GM12878 (cell line): Measurements from ENCODE around the gene FAM162A. TPM values are rescaled to one million over a fixed set of nuclear protein-coding genes. Genes with fewer than 3 reads are reported as not detected.

ENCODE experiments used
- ATAC-seq: fragments of 200-7000 bp; cut with Tn5 transposase; 3 replicates; pipeline ENCODE4 v1.9.1; 2020; ENCODE audit warnings: mild to moderate bottlenecking, moderate library complexity
- BruUV-seq: library from RNA; stranded (reverse); fragments of 400-500 nt; replicated peaks from 2 replicates; lab custom pipeline; 2021; lab: Mats Ljungman, UMichigan
- CTCF ChIA-PET: fragments of 300-600 bp; sonication (Branson Sonifier 250); formaldehyde crosslinking; extraction: SDS; loops from one replicate; lab custom pipeline; 2021; ENCODE audit warnings: inconsistent platforms; lab: Yijun Ruan, JAX
- POLR2A ChIA-PET: fragments of 350-600 bp; formaldehyde crosslinking; extraction: SDS; loops from one replicate; lab custom pipeline; 2021; ENCODE audit warnings: inconsistent platforms; lab: Charles Lee
- RAD21 ChIA-PET: fragments of 300-600 bp; sonication (Branson Sonifier 250); formaldehyde crosslinking; loops from one replicate; lab custom pipeline; 2023; ENCODE audit warnings: antibody characterized with exemption; ENCODE audit not compliant: unreplicated experiment; lab: Charles Lee
- SMC1A ChIA-PET: fragments of 300-600 bp; sonication (Branson Sonifier 250); formaldehyde crosslinking; loops from one replicate; lab custom pipeline; 2023; ENCODE audit not compliant: unreplicated experiment, uncharacterized antibody; lab: Charles Lee
- DNase-seq: peaks from one replicate; pipeline ENCODE4 v3.0.0-alpha.2; 2011; ENCODE audit warnings: low read depth, low spot score
- FAIRE-seq: peaks from 3 replicates; lab custom pipeline; 2011; peaks lifted over from hg19 to GRCh38; lab: Jason Lieb, UNC
- H2AFZ ChIP-seq: 2 replicates; pipeline ENCODE4 v1.6.0; 2011; ENCODE audit warnings: low read depth, low read length, control low read depth; ENCODE audit not compliant: control insufficient read depth
- H3K27ac ChIP-seq: 2 replicates; pipeline ENCODE4 v1.5.1; 2011; ENCODE audit warnings: control low read depth; ENCODE audit not compliant: control insufficient read depth, insufficient read depth
- H3K27me3 ChIP-seq, 2 experiments: replicated peaks in 1 of 2; 2 replicates each; pipeline versions ENCODE4 v1.6.0 to v1.6.1; 2011; ENCODE audit warnings: low read length in 1 of 2; ENCODE audit not compliant: control insufficient read depth in 2 of 2, insufficient read depth in 2 of 2
- H3K36me3 ChIP-seq, 2 experiments: 2 replicates each; pipeline ENCODE4 v1.5.1; 2011; ENCODE audit warnings: low read length in 1 of 2; ENCODE audit not compliant: control insufficient read depth in 2 of 2, insufficient read depth in 2 of 2
- H3K4me1 ChIP-seq: 2 replicates; pipeline ENCODE4 v1.6.1; 2011; ENCODE audit warnings: mild to moderate bottlenecking, low read length, moderate library complexity, mixed read lengths; ENCODE audit not compliant: control insufficient read depth, insufficient read depth
- H3K4me2 ChIP-seq: 2 replicates; pipeline ENCODE4 v1.6.0; 2011; ENCODE audit warnings: control low read depth; ENCODE audit not compliant: control insufficient read depth, insufficient read depth
- H3K4me3 ChIP-seq: fragments of 200-600 bp; sonication (generic); 2 replicates; pipeline ENCODE4 v1.5.1; 2016
- H3K79me2 ChIP-seq: 2 replicates; pipeline ENCODE4 v1.6.0; 2011; ENCODE audit warnings: low read length; ENCODE audit not compliant: control insufficient read depth, insufficient read depth
- H3K9ac ChIP-seq: 2 replicates; pipeline ENCODE4 v1.8.0; 2011; ENCODE audit warnings: low read length, control low read depth, mixed read lengths; ENCODE audit not compliant: control insufficient read depth, insufficient read depth
- H3K9me3 ChIP-seq: replicated peaks from 3 replicates; pipeline ENCODE4 v1.5.1; 2011; ENCODE audit warnings: mild to moderate bottlenecking, low read length; ENCODE audit not compliant: control insufficient read depth, insufficient read depth
- H4K20me1 ChIP-seq: 2 replicates; pipeline ENCODE4 v1.6.0; 2011; ENCODE audit not compliant: control insufficient read depth, insufficient read depth
- CHD2 ChIP-seq: IDR thresholded peaks from 2 replicates; pipeline ENCODE4 v1.6.1; 2011; ENCODE audit warnings: low read depth, low read length, improper control_type of control experiment, borderline replicate concordance
- FOXK2 ChIP-seq: fragments of 450-650 bp; IDR thresholded peaks from 2 replicates; pipeline ENCODE4 v1.6.1; 2017; ENCODE audit warnings: mild to moderate bottlenecking, moderate library complexity
- GABPA ChIP-seq: IDR thresholded peaks from 2 replicates; pipeline ENCODE4 v1.6.1; 2014; ENCODE audit warnings: antibody characterized with exemption, low read depth, mild to moderate bottlenecking, inconsistent platforms
- NFYB ChIP-seq: IDR thresholded peaks from 2 replicates; pipeline ENCODE4 v1.6.1; 2011; ENCODE audit warnings: low read depth, mild to moderate bottlenecking, low read length, improper control_type of control experiment, moderate library complexity; ENCODE audit not compliant: insufficient read depth
- PAX8 ChIP-seq: fragments of 450-650 bp; IDR thresholded peaks from 2 replicates; pipeline ENCODE4 v1.6.1; 2017; ENCODE audit warnings: mild to moderate bottlenecking, moderate library complexity
- POU2F2 ChIP-seq: IDR thresholded peaks from 3 replicates; pipeline ENCODE4 v1.6.1; 2011; ENCODE audit warnings: low read depth, mild to moderate bottlenecking, low read length, borderline replicate concordance
- TCF12 ChIP-seq: IDR thresholded peaks from 2 replicates; pipeline ENCODE4 v1.6.1; 2011; ENCODE audit warnings: low read depth, mild to moderate bottlenecking, low read length
- TCF3 ChIP-seq: IDR thresholded peaks from 2 replicates; pipeline ENCODE4 v1.6.1; 2012; ENCODE audit warnings: low read depth, mild to moderate bottlenecking, low read length, borderline replicate concordance; ENCODE audit not compliant: insufficient read depth
- WGBS: methylation state at CpG from one replicate; pipeline ENCODE4 v1.1.6; 2016; ENCODE audit warnings: low lambda C conversion rate; ENCODE audit not compliant: insufficient replicate concordance, insufficient coverage; ENCODE audit errors: missing lambda C conversion rate; 5-methylcytosine and 5-hydroxymethylcytosine counted together
- in situ Hi-C: fragments of 300-500 bp; cut with MboI; formaldehyde crosslinking; loops from 9 replicates; pipeline ENCODE4 v1.14.3; 2018; ENCODE audit warnings: mixed read lengths
- intact Hi-C: fragments of 100-400 bp; cut with micrococcal nuclease; formaldehyde crosslinking; loops from one replicate; pipeline ENCODE4 v1.14.2; 2022; ENCODE audit not compliant: unreplicated experiment
- polyA plus RNA-seq, 11 experiments: library from polyadenylated mRNA; depleted of rRNA in 4 of 11; unstranded in 6 of 11; stranded (reverse) in 5 of 11; fragments of >200 nt; fragmentation: Nextera tagmentation in 4 of 11; fragmentation: Illumina TruSeq in 1 of 11; extraction: Ambion mirVana in 4 of 11; extraction: Trizol in 1 of 11; gene quantifications; 1 replicate in 1 of 11; 2 replicates in 10 of 11; pipeline versions ENCODE4 v1.2.1 to v1.2.3, GENCODE V29; 2011 to 2016; ENCODE audit warnings: inconsistent platforms in 2 of 11, missing spikeins in 2 of 11, low read depth in 1 of 11
- total RNA-seq, 4 experiments: library from RNA; depleted of rRNA in 3 of 4; stranded (reverse); fragments of >200 nt in 3 of 4; fragmentation: Illumina TruSeq in 1 of 4; extraction: Trizol in 1 of 4; gene quantifications; 2 replicates each; pipeline versions ENCODE4 v1.2.1 to v1.2.3, GENCODE V29; 2013 to 2021
- TF ChIP-seq, protein P1 (sequence below): fragments of 450-650 bp; IDR thresholded peaks from 2 replicates; pipeline ENCODE4 v1.6.1; 2014; ENCODE audit warnings: mild to moderate bottlenecking
- TF ChIP-seq, protein P2 (sequence below): fragments of 450-650 bp; IDR thresholded peaks from 2 replicates; pipeline ENCODE4 v1.6.1; 2017; ENCODE audit warnings: low read depth, mild to moderate bottlenecking, moderate library complexity
- TF ChIP-seq, protein P3 (sequence below): IDR thresholded peaks from 2 replicates; pipeline ENCODE4 v1.6.1; 2012; ENCODE audit warnings: improper control_type of control experiment, low read depth, low read length; ENCODE audit not compliant: insufficient replicate concordance

Gene FAM162A
- total and polyA plus RNA-seq, 10 of the 15 experiments (the other 5 are each of a cell fraction or from before 2014, with no cell fraction given), result 59.2 to 346 (median 149) TPM

DNA sequence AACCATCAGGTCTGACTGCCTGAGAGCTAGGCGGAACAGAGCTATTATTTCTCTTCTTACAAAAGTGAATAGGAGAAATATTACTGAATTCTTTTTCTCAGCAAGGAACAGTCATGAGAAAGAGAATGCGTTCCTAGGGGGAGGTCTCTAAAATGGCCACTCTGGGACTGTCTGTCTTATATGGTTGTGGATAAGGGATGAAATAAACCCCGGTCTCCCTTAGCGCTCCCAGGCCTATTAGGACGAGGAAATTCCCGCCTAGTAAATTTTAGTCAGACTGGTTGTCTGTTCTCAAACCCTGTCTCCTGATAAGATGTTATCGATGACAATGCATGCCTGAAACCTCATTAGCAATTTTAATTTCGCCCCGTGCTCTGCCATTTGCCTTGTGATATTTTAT, 52.0 kb downstream of the FAM162A start (continued):
- no peak for TF ChIP-seq TCF3
- TF ChIP-seq, protein P1, sequence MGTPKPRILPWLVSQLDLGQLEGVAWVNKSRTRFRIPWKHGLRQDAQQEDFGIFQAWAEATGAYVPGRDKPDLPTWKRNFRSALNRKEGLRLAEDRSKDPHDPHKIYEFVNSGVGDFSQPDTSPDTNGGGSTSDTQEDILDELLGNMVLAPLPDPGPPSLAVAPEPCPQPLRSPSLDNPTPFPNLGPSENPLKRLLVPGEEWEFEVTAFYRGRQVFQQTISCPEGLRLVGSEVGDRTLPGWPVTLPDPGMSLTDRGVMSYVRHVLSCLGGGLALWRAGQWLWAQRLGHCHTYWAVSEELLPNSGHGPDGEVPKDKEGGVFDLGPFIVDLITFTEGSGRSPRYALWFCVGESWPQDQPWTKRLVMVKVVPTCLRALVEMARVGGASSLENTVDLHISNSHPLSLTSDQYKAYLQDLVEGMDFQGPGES, result no peak

DNA sequence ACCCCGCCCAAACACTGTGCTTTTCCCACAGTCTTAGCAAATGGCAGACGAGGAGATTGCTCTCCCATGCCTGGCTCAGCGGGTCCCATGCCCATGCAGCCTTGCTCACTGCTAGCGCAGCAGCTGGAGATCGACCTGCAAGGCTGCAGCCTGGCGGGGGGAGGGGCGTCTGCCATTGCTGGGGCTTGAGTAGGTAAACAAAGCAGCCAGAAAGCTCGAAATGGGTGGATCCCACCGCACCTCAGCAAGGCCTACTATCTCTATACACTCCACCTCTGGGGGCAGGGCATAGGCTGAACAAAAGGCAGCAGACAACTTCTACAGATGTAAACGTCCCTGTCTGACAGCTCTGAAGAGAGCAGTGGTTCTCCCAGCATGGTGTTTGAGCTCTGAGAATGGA, 59.1 kb downstream of the FAM162A start:
- FAIRE-seq, result no peak
- over 99% methylated on average over 10 of the region's 10 CpGs for WGBS
- CTCF ChIA-PET, result interaction anchor here (1.3 kb wide), 1 partner anchor 117 kb away, joined by 3 read pairs; no protein-coding TSS in a partner anchor

More for the DNA sequence above, 59.1 kb downstream of the FAM162A start:
- Histone ChIP-seq H3K27ac (no peak overlapping the region), H3K9ac (no peak overlapping the region), H3K4me3 (no peak overlapping the region), H3K9me3 (peaks cover 1% of the 10 kb centered on the region; the same call in 2 of the 3 replicates), H3K27me3 (no peaks in the 10 kb centered on the region), H3K4me1 (no peaks in the 10 kb centered on the region), H2AFZ (no peak overlapping the region), H3K79me2 (no peaks in the 10 kb centered on the region), H4K20me1 (no peaks in the 10 kb centered on the region), H3K36me3 (peaks cover 7 to 29% of the 10 kb centered on the region in 2 experiments), H3K4me2 (no peak overlapping the region)
- intact Hi-C loops (no loop called here), in situ Hi-C loops (no loop called here)
- no peak for ATAC-seq
- ChIA-PET POLR2A (interaction anchor here (0.6 to 0.8 kb wide), 2 partner anchors 17 to 34 kb away, joined by 3 to 4 read pairs; no protein-coding TSS in a partner anchor), RAD21 (no interaction called here), SMC1A (no interaction called here)
- no peak for TF ChIP-seq PAX8
- TF ChIP-seq FOXK2, result no peak
- TF ChIP-seq, protein P2, sequence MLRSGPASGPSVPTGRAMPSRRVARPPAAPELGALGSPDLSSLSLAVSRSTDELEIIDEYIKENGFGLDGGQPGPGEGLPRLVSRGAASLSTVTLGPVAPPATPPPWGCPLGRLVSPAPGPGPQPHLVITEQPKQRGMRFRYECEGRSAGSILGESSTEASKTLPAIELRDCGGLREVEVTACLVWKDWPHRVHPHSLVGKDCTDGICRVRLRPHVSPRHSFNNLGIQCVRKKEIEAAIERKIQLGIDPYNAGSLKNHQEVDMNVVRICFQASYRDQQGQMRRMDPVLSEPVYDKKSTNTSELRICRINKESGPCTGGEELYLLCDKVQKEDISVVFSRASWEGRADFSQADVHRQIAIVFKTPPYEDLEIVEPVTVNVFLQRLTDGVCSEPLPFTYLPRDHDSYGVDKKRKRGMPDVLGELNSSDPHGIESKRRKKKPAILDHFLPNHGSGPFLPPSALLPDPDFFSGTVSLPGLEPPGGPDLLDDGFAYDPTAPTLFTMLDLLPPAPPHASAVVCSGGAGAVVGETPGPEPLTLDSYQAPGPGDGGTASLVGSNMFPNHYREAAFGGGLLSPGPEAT, result no peak
- no peak for TF ChIP-seq GABPA
- no peak for TF ChIP-seq CHD2
- TF ChIP-seq, protein P3, sequence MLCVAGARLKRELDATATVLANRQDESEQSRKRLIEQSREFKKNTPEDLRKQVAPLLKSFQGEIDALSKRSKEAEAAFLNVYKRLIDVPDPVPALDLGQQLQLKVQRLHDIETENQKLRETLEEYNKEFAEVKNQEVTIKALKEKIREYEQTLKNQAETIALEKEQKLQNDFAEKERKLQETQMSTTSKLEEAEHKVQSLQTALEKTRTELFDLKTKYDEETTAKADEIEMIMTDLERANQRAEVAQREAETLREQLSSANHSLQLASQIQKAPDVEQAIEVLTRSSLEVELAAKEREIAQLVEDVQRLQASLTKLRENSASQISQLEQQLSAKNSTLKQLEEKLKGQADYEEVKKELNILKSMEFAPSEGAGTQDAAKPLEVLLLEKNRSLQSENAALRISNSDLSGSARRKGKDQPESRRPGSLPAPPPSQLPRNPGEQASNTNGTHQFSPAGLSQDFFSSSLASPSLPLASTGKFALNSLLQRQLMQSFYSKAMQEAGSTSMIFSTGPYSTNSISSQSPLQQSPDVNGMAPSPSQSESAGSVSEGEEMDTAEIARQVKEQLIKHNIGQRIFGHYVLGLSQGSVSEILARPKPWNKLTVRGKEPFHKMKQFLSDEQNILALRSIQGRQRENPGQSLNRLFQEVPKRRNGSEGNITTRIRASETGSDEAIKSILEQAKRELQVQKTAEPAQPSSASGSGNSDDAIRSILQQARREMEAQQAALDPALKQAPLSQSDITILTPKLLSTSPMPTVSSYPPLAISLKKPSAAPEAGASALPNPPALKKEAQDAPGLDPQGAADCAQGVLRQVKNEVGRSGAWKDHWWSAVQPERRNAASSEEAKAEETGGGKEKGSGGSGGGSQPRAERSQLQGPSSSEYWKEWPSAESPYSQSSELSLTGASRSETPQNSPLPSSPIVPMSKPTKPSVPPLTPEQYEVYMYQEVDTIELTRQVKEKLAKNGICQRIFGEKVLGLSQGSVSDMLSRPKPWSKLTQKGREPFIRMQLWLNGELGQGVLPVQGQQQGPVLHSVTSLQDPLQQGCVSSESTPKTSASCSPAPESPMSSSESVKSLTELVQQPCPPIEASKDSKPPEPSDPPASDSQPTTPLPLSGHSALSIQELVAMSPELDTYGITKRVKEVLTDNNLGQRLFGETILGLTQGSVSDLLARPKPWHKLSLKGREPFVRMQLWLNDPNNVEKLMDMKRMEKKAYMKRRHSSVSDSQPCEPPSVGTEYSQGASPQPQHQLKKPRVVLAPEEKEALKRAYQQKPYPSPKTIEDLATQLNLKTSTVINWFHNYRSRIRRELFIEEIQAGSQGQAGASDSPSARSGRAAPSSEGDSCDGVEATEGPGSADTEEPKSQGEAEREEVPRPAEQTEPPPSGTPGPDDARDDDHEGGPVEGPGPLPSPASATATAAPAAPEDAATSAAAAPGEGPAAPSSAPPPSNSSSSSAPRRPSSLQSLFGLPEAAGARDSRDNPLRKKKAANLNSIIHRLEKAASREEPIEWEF, result no peak
- TF ChIP-seq NFYB, result no peak
- TF ChIP-seq POU2F2, result no peak
- TF ChIP-seq TCF12, result no peak
- no TSS peak for BruUV-seq
- no peak for DNase-seq
